G401 (cell line): ENCODE measurements around the gene NPAT. TPM values are rescaled to one million over a fixed set of nuclear protein-coding genes. Genes with fewer than 3 reads are reported as not detected.
A peak's percentile ranks its signal among the peaks of the same experiment; 100 is the strongest.

Experiments
- DNase-seq: peaks from one replicate; pipeline ENCODE4 v3.0.0-alpha.2; 2015; ENCODE audit warnings: low spot score
- in situ Hi-C: cut with HindIII; loops from 2 replicates; pipeline ENCODE4 v1.10.0; 2016; ENCODE audit warnings: low sequenced_read_pairs, mixed read lengths
- total RNA-seq: library from RNA; depleted of rRNA; stranded (reverse); fragments of >200 nt; shearing (Covaris generic); gene quantifications from 2 replicates; pipeline ENCODE4 v1.2.3, GENCODE V29; 2014; rRNA removed

NPAT gene
- total RNA-seq, 1 experiment from 2014 or later: 5.5 TPM

DNA sequence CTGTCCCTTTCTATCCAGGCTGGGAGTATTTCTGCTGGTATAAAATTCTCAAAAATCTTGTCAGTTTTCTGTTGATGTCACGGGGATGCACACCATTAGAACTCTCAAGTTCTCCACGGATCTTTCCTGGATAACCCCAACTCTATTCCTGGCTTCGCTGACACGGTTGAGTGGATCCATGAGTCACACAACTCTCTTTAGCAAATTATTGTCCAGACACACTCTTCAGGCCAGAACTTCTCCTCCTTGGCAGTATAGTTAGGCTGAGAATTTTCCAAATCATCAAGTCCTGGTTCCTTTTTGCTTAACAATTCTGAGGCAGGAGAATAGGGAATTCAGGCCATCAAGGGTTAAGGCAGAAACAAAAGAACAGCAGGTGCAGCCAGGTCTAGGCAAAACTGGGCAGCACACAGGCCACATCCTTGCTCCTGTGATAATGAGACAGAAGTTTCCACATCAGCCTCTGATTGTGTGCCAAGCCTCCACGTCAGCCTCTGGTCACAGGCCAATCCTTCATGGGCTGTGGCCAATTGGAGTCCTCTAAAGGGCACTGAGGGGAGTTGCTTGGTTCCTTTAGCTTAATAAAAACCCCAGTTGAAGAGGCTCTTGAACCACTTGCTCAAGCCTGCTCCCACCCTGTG lies 106.8 kb downstream of the NPAT start:
- in situ Hi-C loops: no loop called here
- peak; percentile 63 for DNase-seq

DNA sequence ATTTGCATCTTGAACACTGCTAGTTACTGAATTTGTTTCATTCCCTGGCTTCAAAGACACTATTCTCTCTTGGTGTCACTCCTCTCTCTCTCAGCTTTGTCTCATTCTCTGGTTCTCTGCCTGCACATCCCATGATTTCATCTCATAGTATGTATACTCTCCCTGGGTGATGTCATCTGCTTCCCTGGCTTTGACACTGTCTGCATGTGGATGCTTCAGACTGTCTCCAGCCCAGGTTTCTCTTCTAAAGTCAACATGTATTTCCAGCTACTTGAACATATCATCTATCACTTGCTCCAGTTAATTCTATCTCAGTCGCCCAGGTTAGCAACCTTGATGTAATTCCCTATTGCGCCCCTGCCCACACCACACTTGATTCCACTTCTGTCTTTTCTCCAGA lies 110.4 kb downstream of the NPAT start:
- in situ Hi-C loops: no loop called here
- no peak for DNase-seq

DNA sequence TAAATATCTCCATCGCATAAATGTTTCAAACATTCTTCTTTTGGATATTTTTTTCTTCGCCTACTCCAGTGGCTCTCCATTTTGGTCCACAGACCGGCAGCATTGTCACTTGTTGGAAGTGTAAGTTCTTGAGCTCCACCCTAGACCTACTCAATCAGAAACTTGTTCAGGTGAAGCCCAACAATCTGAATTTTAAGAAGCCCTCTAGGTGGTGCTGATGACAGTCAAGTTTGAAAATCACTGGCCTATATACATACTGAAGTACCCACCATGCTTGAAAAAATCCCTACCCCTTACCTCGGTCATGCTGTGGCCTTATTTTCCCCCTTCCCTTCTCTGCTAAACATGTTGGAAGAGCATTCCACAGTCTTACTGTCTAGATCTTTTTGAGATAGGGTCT lies 111.3 kb downstream of the NPAT start:
- DNase-seq: no peak
- in situ Hi-C loops: no loop called here

Other genes with a start within 250 kb of the NPAT start
- 48.7 and 52.0 TPM in 2 replicates for gene CUL5, start 213.7 kb downstream of the NPAT start, total RNA-seq
- 228 and 246 TPM in 2 replicates for gene ACAT1, start 101.1 kb downstream of the NPAT start, total RNA-seq
- 25.7 and 55.5 TPM in 2 replicates for gene ATM, start 429 bp upstream of the NPAT start, total RNA-seq
- 0.24 and 11.0 TPM in 2 replicates for gene C11orf65, start 244.9 kb upstream of the NPAT start, total RNA-seq